Liver (tissue), 9 donors: Measurements from ENCODE around the gene RBPJ. TPM values are rescaled to one million over a fixed set of nuclear protein-coding genes. Genes with fewer than 3 reads are reported as not detected.

Experiments
- DNase-seq: peaks from one replicate; pipeline ENCODE4 v3.0.0-alpha.2; 2017; ENCODE audit warnings: low spot score
- H3K27ac ChIP-seq, 2 donors: one replicate each; pipeline ENCODE4 v1.7.0; 2013; ENCODE audit warnings: inconsistent platforms in 2 of 2, low read length in 2 of 2, control low read depth in 1 of 2, low read depth in 1 of 2, mild to moderate bottlenecking in 1 of 2
- H3K27me3 ChIP-seq, 4 donors: one replicate each; pipeline versions ENCODE4 v1.6.1 to v1.7.0; 2013; ENCODE audit warnings: low read length in 3 of 4, inconsistent platforms in 1 of 4, mild to moderate bottlenecking in 1 of 4, moderate library complexity in 1 of 4; ENCODE audit not compliant: control insufficient read depth in 4 of 4, insufficient read depth in 4 of 4
- H3K36me3 ChIP-seq, 4 donors: one replicate each; pipeline versions ENCODE4 v1.6.1 to v1.7.0; 2013; ENCODE audit warnings: low read length in 3 of 4, mild to moderate bottlenecking in 3 of 4, low read depth in 1 of 4, moderate library complexity in 1 of 4; ENCODE audit not compliant: control insufficient read depth in 4 of 4, insufficient read depth in 3 of 4
- H3K4me1 ChIP-seq, 4 donors: one replicate each; pipeline versions ENCODE4 v1.6.1 to v1.7.0; 2013; ENCODE audit warnings: low read length in 3 of 4, mild to moderate bottlenecking in 3 of 4, moderate library complexity in 1 of 4; ENCODE audit not compliant: control insufficient read depth in 4 of 4, insufficient read depth in 4 of 4
- H3K4me3 ChIP-seq, 3 donors: one replicate each; pipeline versions ENCODE4 v1.6.1 to v1.7.0; 2013; ENCODE audit warnings: low read length in 3 of 3, control low read depth in 1 of 3, low read depth in 1 of 3, mild to moderate bottlenecking in 1 of 3
- H3K9ac ChIP-seq, 2 donors: one replicate each; pipeline ENCODE4 v1.7.0; 2013; ENCODE audit warnings: low read length in 2 of 2, mild to moderate bottlenecking in 2 of 2, moderate library complexity in 2 of 2, control low read depth in 1 of 2, low read depth in 1 of 2
- H3K9me3 ChIP-seq, 4 donors: one replicate each; pipeline versions ENCODE4 v1.6.1 to v1.7.0; 2013; ENCODE audit warnings: low read length in 3 of 4; ENCODE audit not compliant: control insufficient read depth in 4 of 4
- ATF3 ChIP-seq: IDR thresholded peaks from 2 replicates; pipeline ENCODE4 v1.6.1; 2016; ENCODE audit warnings: antibody characterized with exemption
- EGR1 ChIP-seq, 2 donors: IDR thresholded peaks; 2 replicates each; pipeline ENCODE4 v1.6.1; 2016 to 2018; ENCODE audit warnings: antibody characterized with exemption in 2 of 2, low read depth in 2 of 2
- FOXA1 ChIP-seq: IDR thresholded peaks from 2 replicates; pipeline ENCODE4 v1.6.1; 2016; ENCODE audit warnings: antibody characterized with exemption
- FOXA2 ChIP-seq: IDR thresholded peaks from 2 replicates; pipeline ENCODE4 v1.6.1; 2016; ENCODE audit warnings: antibody characterized with exemption
- GABPA ChIP-seq, 2 donors: IDR thresholded peaks in 1 of 2; conservative IDR thresholded peaks in 1 of 2; 2 replicates each; pipeline ENCODE4 v1.6.1; 2016; ENCODE audit warnings: antibody characterized with exemption in 2 of 2, mild to moderate bottlenecking in 1 of 2, moderate library complexity in 1 of 2
- HNF4A ChIP-seq, 2 donors: conservative IDR thresholded peaks; 2 replicates each; pipeline ENCODE4 v1.6.1; 2016; ENCODE audit warnings: antibody characterized with exemption in 2 of 2, mild to moderate bottlenecking in 2 of 2
- JUND ChIP-seq, 2 donors: IDR thresholded peaks; 2 replicates each; pipeline ENCODE4 v1.6.1; 2016; ENCODE audit warnings: antibody characterized with exemption in 2 of 2
- RAD21 ChIP-seq, 2 donors: IDR thresholded peaks; 2 replicates each; pipeline ENCODE4 v1.6.1; 2016; ENCODE audit warnings: antibody characterized with exemption in 2 of 2, mild to moderate bottlenecking in 2 of 2
- REST ChIP-seq: IDR thresholded peaks from 2 replicates; pipeline ENCODE4 v1.6.1; 2016; ENCODE audit warnings: antibody characterized with exemption, mild to moderate bottlenecking
- RXRA ChIP-seq, 2 donors: IDR thresholded peaks; 2 replicates each; pipeline ENCODE4 v1.6.1; 2017 to 2018; ENCODE audit warnings: antibody characterized with exemption in 2 of 2, mild to moderate bottlenecking in 1 of 2
- SP1 ChIP-seq: IDR thresholded peaks from 2 replicates; pipeline ENCODE4 v1.6.1; 2018; ENCODE audit warnings: antibody characterized with exemption, mild to moderate bottlenecking
- TAF1 ChIP-seq: conservative IDR thresholded peaks from 2 replicates; pipeline ENCODE4 v1.6.1; 2016; ENCODE audit warnings: antibody characterized with exemption, mild to moderate bottlenecking
- YY1 ChIP-seq: IDR thresholded peaks from 2 replicates; pipeline ENCODE4 v1.6.1; 2016; ENCODE audit warnings: antibody characterized with exemption, mild to moderate bottlenecking
- WGBS: extraction: QIAGEN DNeasy Blood & Tissue Kit; methylation state at CpG from one replicate; pipeline ENCODE4 v1.1.7; 2013; 5-methylcytosine and 5-hydroxymethylcytosine counted together
- polyA plus RNA-seq, 2 donors: library from polyadenylated mRNA; stranded (reverse) in 1 of 2; unstranded in 1 of 2; fragments of 200-250 nt in 1 of 2; fragments of >200 nt in 1 of 2; fragmentation: Nextera tagmentation in 1 of 2; extraction: Ambion mirVana in 1 of 2; gene quantifications; one replicate each; pipeline versions ENCODE4 v1.2.1 to v1.2.3, GENCODE V29; 2013 to 2015
- total RNA-seq, 2 donors: library from RNA; depleted of rRNA; stranded (reverse); fragments of >200 nt; gene quantifications; one replicate each; pipeline ENCODE4 v1.2.3, GENCODE V29; 2014
- donor health status: healthy.
- donor health status: healthy.
- donor health status: healthy.
- donor health status: healthy.
- donor health status: healthy.

The RBPJ gene
- total and polyA plus RNA-seq, 4 donors, result 8.0 to 32.2 (median 22.9) TPM

GRCh38 chr4:26296514-26296913 is 24.3 kb upstream of the RBPJ start:
- Histone ChIP-seq H3K4me3 (no peak overlapping the region), H3K27me3 (peaks cover 0 to 4% (median 0%) of the 10 kb centered on the region in 4 donors), H3K36me3 (no peaks in the 10 kb centered on the region), H3K9ac (no peak overlapping the region), H3K4me1 (no peaks in the 10 kb centered on the region), H3K27ac (no peak overlapping the region), H3K9me3 (no peaks in the 10 kb centered on the region)
- no peak for DNase-seq
- no peak for TF ChIP-seq REST
- TF ChIP-seq ATF3, result no peak
- TF ChIP-seq FOXA1, result no peak
- TF ChIP-seq RAD21 (IDR thresholded peaks at IDR 0.05), result no peak
- TF ChIP-seq JUND (IDR thresholded peaks at IDR 0.05), result no peak
- WGBS, result 94% methylated on average over 4 of the region's 4 CpGs

GRCh38 chr4:26297219-26297618 is 23.6 kb upstream of the RBPJ start:
- H3K27ac ChIP-seq, result no peak overlapping the region
- H3K9me3 ChIP-seq, result no peaks in the 10 kb centered on the region
- no peaks in the 10 kb centered on the region for H3K36me3 ChIP-seq
- no peak for DNase-seq
- WGBS, result 87% methylated on average over 7 of the region's 7 CpGs
- peaks cover 0 to 4% (median 0%) of the 10 kb centered on the region in 4 donors for H3K27me3 ChIP-seq
- H3K4me3 ChIP-seq, result no peak overlapping the region
- H3K9ac ChIP-seq, result no peak overlapping the region
- TF ChIP-seq JUND (IDR thresholded peaks at IDR 0.05), result no peak
- no peak for TF ChIP-seq FOXA2
- no peak for TF ChIP-seq HNF4A (conservative IDR thresholded peaks at IDR 0.05)
- TF ChIP-seq TAF1, result no peak
- no peak for TF ChIP-seq RXRA (IDR thresholded peaks at IDR 0.05)
- TF ChIP-seq YY1, result no peak
- TF ChIP-seq RAD21 (IDR thresholded peaks at IDR 0.05), result no peak
- no peak for TF ChIP-seq REST
- TF ChIP-seq GABPA (IDR thresholded peaks at IDR 0.05 in 1 of 2, conservative IDR thresholded peaks at IDR 0.05 in 1 of 2), result no peak
- no peak for TF ChIP-seq EGR1 (IDR thresholded peaks at IDR 0.05; ENCODE audit: low read depth in 2 of 2)
- TF ChIP-seq ATF3, result no peak
- TF ChIP-seq SP1, result no peak
- no peaks in the 10 kb centered on the region for H3K4me1 ChIP-seq
